Activated CD8-positive, alpha-beta T cell treated with anti-CD3 and anti-CD28 coated beads, Interleukin-2, amount 10 ng/mL, durations not matched to agents 7 days and 5 days (primary cell): ENCODE measurements around the gene CDYL. TPM values are rescaled to one million over a fixed set of nuclear protein-coding genes. Genes with fewer than 3 reads are reported as not detected.

Experiments used
- ATAC-seq: fragments of 150-1000 bp; cut with Tn5 transposase; one replicate; pipeline ENCODE4 v1.10.0; 2021; ENCODE audit warnings: moderate library complexity
- CTCF ChIA-PET: fragments of 350-600 bp; sonication (Branson Sonifier 250); formaldehyde crosslinking; loops from one replicate; lab custom pipeline; 2021; ENCODE audit warnings: antibody characterized with exemption; lab: Charles Lee
- POLR2A ChIA-PET: fragments of 350-600 bp; sonication (Branson Sonifier 250); formaldehyde crosslinking; loops from one replicate; lab custom pipeline; 2021; ENCODE audit warnings: antibody characterized with exemption; lab: Charles Lee
- DNase-seq: peaks from one replicate; pipeline ENCODE4 v3.0.0-alpha.2; 2020
- H3K27ac Mint-ChIP-seq: one replicate; pipeline ENCODE4 v1.8.0; 2021; ENCODE audit warnings: mild to moderate bottlenecking, mixed read lengths
- H3K27me3 Mint-ChIP-seq: one replicate; pipeline ENCODE4 v1.8.0; 2021; ENCODE audit warnings: low read depth, mixed read lengths
- H3K36me3 Mint-ChIP-seq: one replicate; pipeline ENCODE4 v1.8.0; 2021; ENCODE audit warnings: low read depth, mixed read lengths
- H3K4me1 Mint-ChIP-seq: one replicate; pipeline ENCODE4 v1.8.0; 2021; ENCODE audit warnings: low read depth, mixed read lengths
- H3K4me3 Mint-ChIP-seq: one replicate; pipeline ENCODE4 v1.8.0; 2021; ENCODE audit warnings: mild to moderate bottlenecking, mixed read lengths
- H3K9me3 Mint-ChIP-seq: one replicate; pipeline ENCODE4 v1.8.0; 2022; ENCODE audit warnings: mixed read lengths; ENCODE audit not compliant: insufficient read depth
- total RNA-seq, 2 experiments: library from RNA; stranded (reverse); gene quantifications; one replicate each; pipeline ENCODE4 v1.2.3, GENCODE V29; 2021

CDYL gene
- total RNA-seq, 2 experiments from 2014 or later = 32.5 to 36.3 TPM

- CTCF ChIA-PET = interaction anchor here (0.6 to 1.8 kb wide), 4 partner anchors 19 to 209 kb away, joined by 3 to 5 read pairs (median 4); no protein-coding TSS in a partner anchor
- POLR2A ChIA-PET = no interaction called here
- Mint-ChIP-seq H3K9me3 (no peaks in the 10 kb centered on the region), H3K36me3 (peaks cover 8% of the 10 kb centered on the region), H3K4me1 (peaks cover 55% of the 10 kb centered on the region), H3K4me3 (no peak overlapping the region), H3K27ac (peak overlapping the region; percentile 67), H3K27me3 (no peaks in the 10 kb centered on the region)
- no peak for ATAC-seq
- no peak for DNase-seq
These were observed 159.9 kb downstream of the CDYL start for GRCh38 chr6:4935975-4936680.

GRCh38 chr6:4936681-4937041 is 160.5 kb downstream of the CDYL start:
- ChIA-PET CTCF (interaction anchor here (1.4 kb wide), 1 partner anchor 210 kb away, joined by 4 read pairs; no protein-coding TSS in a partner anchor), POLR2A (no interaction called here)
- ATAC-seq (no peak), DNase-seq (no peak)
- Mint-ChIP-seq H3K27ac (peak overlapping the region; percentile 6), H3K36me3 (peaks cover 8% of the 10 kb centered on the region), H3K4me3 (no peak overlapping the region), H3K4me1 (peaks cover 56% of the 10 kb centered on the region), H3K27me3 (no peaks in the 10 kb centered on the region), H3K9me3 (no peaks in the 10 kb centered on the region)

DNA sequence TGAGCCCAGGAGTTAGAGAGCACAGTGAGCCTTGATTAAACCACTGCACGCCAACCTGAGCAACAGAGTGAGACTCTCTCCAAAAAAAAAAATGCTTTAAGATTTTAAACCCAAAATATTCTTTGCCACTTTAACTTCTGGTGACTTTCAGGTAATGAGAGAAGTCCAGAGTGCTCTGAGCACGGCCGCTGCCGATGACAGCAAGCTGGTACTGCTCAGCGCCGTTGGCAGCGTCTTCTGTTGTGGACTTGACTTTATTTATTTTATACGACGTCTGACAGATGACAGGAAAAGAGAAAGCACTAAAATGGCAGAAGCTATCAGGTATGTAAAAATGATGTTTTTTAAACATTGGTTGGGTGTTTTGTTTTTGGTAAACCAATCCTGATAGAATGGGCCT is 161.2 kb downstream of the CDYL start:
- peaks cover 8% of the 10 kb centered on the region for H3K36me3 Mint-ChIP-seq
- ATAC-seq (no peak), DNase-seq (no peak)
- ChIA-PET CTCF (interaction anchor here (1.1 to 1.2 kb wide), 2 partner anchors 9 to 160 kb away, joined by 4 to 5 read pairs; no protein-coding TSS in a partner anchor), POLR2A (no interaction called here)
- H3K27me3 Mint-ChIP-seq = no peaks in the 10 kb centered on the region
- peak overlapping the region; percentile 36 for H3K27ac Mint-ChIP-seq
- H3K4me1 Mint-ChIP-seq = peaks cover 61% of the 10 kb centered on the region
- H3K9me3 Mint-ChIP-seq = no peaks in the 10 kb centered on the region
- H3K4me3 Mint-ChIP-seq = no peak overlapping the region

- Mint-ChIP-seq H3K9me3 (no peaks in the 10 kb centered on the region), H3K36me3 (peaks cover 14% of the 10 kb centered on the region), H3K4me1 (peaks cover 54% of the 10 kb centered on the region), H3K27ac (no peak overlapping the region), H3K4me3 (no peak overlapping the region), H3K27me3 (no peaks in the 10 kb centered on the region)
- CTCF ChIA-PET = interaction anchor here (1.1 kb wide), 1 partner anchor 92 kb away, joined by 5 read pairs; no protein-coding TSS in a partner anchor
- DNase-seq = no peak
- ATAC-seq = no peak
- POLR2A ChIA-PET = no interaction called here
These were observed 163.0 kb downstream of the CDYL start for GRCh38 chr6:4939241-4939640.

DNA sequence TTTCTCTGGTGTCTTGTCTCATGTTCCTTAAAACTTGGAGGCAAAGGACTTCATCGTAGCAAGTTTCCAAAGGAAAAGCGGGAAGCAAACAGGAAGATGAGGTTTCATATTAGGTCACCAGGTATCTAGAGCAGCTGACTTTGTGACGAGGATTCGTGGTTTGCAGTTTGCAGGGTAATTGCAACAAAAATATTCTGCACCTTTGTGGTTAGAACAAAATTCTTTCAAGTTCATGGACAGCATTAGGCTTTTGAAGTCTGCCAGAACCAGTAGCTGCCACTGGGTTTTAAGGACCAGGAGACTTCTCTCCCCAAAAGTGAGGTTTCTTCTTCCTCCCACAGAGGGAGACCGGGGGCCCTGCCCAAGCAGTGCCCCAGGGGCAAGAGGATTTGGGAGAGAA is 164.2 kb downstream of the CDYL start:
- ATAC-seq (no peak), DNase-seq (no peak)
- H3K9me3 Mint-ChIP-seq = no peaks in the 10 kb centered on the region
- H3K4me3 Mint-ChIP-seq = no peak overlapping the region
- ChIA-PET CTCF (interaction anchor here (0.7 to 1.3 kb wide), 4 partner anchors 12 to 163 kb away, joined by 3 to 5 read pairs (median 4); no protein-coding TSS in a partner anchor), POLR2A (no interaction called here)
- H3K27ac Mint-ChIP-seq = no peak overlapping the region
- H3K27me3 Mint-ChIP-seq = no peaks in the 10 kb centered on the region
- peaks cover 20% of the 10 kb centered on the region for H3K36me3 Mint-ChIP-seq
- peaks cover 43% of the 10 kb centered on the region for H3K4me1 Mint-ChIP-seq

DNA sequence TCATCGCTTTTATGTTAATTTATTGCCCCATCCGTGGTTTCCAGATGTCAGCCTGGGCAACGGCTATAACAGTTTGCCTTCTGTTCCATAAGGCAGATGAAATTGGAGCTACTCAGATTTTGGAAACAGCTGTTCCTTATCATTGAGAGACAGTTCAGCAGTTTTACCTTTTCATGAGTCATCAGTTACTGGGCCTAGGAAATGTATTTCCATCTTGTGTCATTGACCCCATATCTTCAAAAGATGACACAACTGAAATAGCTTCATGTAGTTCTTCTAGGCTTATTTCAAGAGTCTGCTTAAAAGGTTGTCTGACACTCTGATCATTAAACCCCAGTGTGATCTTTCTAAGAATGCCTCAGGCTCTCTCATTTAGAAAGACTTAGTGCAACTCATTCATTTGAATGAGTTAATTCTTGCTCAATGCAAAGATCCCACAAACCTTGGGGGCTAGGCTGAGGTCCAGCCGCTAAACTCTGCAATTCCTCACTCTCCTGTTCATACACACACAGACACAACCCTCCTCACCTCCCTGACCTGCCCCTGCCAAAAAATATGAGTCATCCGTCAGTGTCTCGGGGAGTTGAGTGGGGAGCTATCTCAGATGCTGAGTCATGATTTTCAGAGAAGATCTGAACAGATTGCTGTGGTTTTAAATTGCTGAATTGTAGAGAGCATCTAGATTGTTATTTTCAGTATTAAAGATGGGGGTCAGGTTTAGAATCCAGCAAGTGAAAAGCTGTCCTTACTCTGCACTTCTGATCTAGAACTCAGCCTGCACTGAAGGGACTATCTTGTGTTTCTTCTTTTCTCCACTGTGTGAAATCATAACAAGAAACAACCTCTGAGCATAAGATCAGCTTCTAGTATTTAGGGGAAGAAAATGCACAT is 165.8 kb downstream of the CDYL start:
- no peaks in the 10 kb centered on the region for H3K9me3 Mint-ChIP-seq
- H3K4me3 Mint-ChIP-seq = no peak overlapping the region
- DNase-seq (peak; percentile 47), ATAC-seq (peak; percentile 71)
- peaks cover 32% of the 10 kb centered on the region for H3K4me1 Mint-ChIP-seq
- CTCF ChIA-PET = interaction anchor here (0.9 to 2.0 kb wide), 4 partner anchors 10 to 88 kb away, joined by 3 to 6 read pairs (median 4); partner anchors contain the start of gene RPP40
- H3K36me3 Mint-ChIP-seq = peaks cover 16% of the 10 kb centered on the region
- no peaks in the 10 kb centered on the region for H3K27me3 Mint-ChIP-seq
- peak overlapping the region; percentile 51 for H3K27ac Mint-ChIP-seq
- POLR2A ChIA-PET = no interaction called here

DNA sequence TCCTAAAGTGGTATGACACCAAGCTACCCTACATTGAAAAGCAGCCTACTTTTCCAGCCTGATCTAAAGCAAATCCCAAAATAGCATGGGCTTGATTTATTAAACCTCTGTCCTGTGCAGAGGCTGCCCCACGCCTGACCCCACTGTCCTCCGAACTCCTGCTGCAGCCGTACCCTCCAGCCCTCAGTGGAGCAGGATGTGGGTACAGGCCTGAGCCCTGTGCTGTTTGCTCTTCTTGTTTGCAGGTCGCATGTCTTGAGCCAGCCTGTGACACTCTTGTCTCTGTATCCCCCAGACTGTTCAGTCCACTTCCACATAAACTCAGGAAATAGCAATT is 166.4 kb downstream of the CDYL start:
- CTCF ChIA-PET = interaction anchor here (0.9 to 2.0 kb wide), 4 partner anchors 9 to 88 kb away, joined by 3 to 6 read pairs (median 4); partner anchors contain the start of gene RPP40
- Mint-ChIP-seq H3K4me3 (no peak overlapping the region), H3K27me3 (no peaks in the 10 kb centered on the region), H3K36me3 (peaks cover 14% of the 10 kb centered on the region), H3K9me3 (no peaks in the 10 kb centered on the region), H3K4me1 (peaks cover 32% of the 10 kb centered on the region), H3K27ac (peak overlapping the region; percentile 80)
- ATAC-seq (peak; percentile 35), DNase-seq (no peak)
- POLR2A ChIA-PET = no interaction called here

DNA sequence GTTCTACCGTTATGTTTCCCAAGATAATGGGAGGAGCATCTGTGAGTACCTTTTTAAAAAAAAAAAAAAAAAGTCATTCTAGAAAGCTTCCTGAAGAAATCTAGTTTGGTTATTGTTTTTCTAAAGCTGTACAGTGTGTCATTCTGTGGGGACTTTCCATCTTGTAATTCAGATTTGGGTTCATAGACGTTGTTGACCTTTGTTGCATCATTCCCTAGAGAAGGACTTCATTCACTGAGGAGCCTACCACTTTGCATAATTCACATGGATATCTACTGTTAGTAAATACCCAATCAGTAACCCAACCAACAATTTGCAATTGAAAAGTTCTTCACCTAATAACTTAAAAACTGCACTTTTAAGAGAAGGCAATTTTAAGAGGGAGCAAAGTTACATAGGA is 167.5 kb downstream of the CDYL start:
- H3K9me3 Mint-ChIP-seq = no peaks in the 10 kb centered on the region
- peaks cover 32% of the 10 kb centered on the region for H3K4me1 Mint-ChIP-seq
- H3K4me3 Mint-ChIP-seq = no peak overlapping the region
- no peaks in the 10 kb centered on the region for H3K27me3 Mint-ChIP-seq
- ATAC-seq = no peak
- no peak for DNase-seq
- ChIA-PET POLR2A (no interaction called here), CTCF (interaction anchor here (0.6 kb wide), 1 partner anchor 62 kb away, joined by 3 read pairs; no protein-coding TSS in a partner anchor)
- peaks cover 14% of the 10 kb centered on the region for H3K36me3 Mint-ChIP-seq
- no peak overlapping the region for H3K27ac Mint-ChIP-seq

- ChIA-PET CTCF (interaction anchor here (0.6 kb wide), 1 partner anchor 61 kb away, joined by 3 read pairs; no protein-coding TSS in a partner anchor), POLR2A (interaction anchor here (0.6 kb wide), 1 partner anchor 12 kb away, joined by 3 read pairs; no protein-coding TSS in a partner anchor)
- H3K4me3 Mint-ChIP-seq = no peak overlapping the region
- peak overlapping the region; percentile 10 for H3K27ac Mint-ChIP-seq
- peaks cover 32% of the 10 kb centered on the region for H3K4me1 Mint-ChIP-seq
- ATAC-seq (no peak), DNase-seq (no peak)
- H3K36me3 Mint-ChIP-seq = peaks cover 14% of the 10 kb centered on the region
- H3K9me3 Mint-ChIP-seq = no peaks in the 10 kb centered on the region
- H3K27me3 Mint-ChIP-seq = no peaks in the 10 kb centered on the region
These were observed 168.1 kb downstream of the CDYL start for GRCh38 chr6:4944325-4944724.

- H3K36me3 Mint-ChIP-seq = peaks cover 18% of the 10 kb centered on the region
- H3K4me1 Mint-ChIP-seq = peaks cover 15% of the 10 kb centered on the region
- H3K27ac Mint-ChIP-seq = no peak overlapping the region
- no peaks in the 10 kb centered on the region for H3K27me3 Mint-ChIP-seq
- no peak for ATAC-seq
- no peaks in the 10 kb centered on the region for H3K9me3 Mint-ChIP-seq
- DNase-seq = no peak
- POLR2A ChIA-PET = no interaction called here
- H3K4me3 Mint-ChIP-seq = no peak overlapping the region
- CTCF ChIA-PET = no interaction called here
These were observed 170.3 kb downstream of the CDYL start for GRCh38 chr6:4946521-4946920.

GRCh38 chr6:4947716-4948115 is 171.5 kb downstream of the CDYL start:
- no peaks in the 10 kb centered on the region for H3K27me3 Mint-ChIP-seq

More at GRCh38 chr6:4947716-4948115, 171.5 kb downstream of the CDYL start:
- peaks cover 19% of the 10 kb centered on the region for H3K36me3 Mint-ChIP-seq
- ChIA-PET CTCF (no interaction called here), POLR2A (no interaction called here)
- ATAC-seq = no peak
- H3K9me3 Mint-ChIP-seq = no peaks in the 10 kb centered on the region
- H3K4me3 Mint-ChIP-seq = no peak overlapping the region
- no peak for DNase-seq
- H3K4me1 Mint-ChIP-seq = peaks cover 4% of the 10 kb centered on the region
- H3K27ac Mint-ChIP-seq = no peak overlapping the region
